Globus pallidus (tissue), 1 donor: ENCODE results near the gene CLDN24.

ENCODE experiments used
- DNase-seq: peaks from one replicate; pipeline ENCODE4 v3.0.0-alpha.2; 2015; ENCODE audit warnings: low spot score

Gene CLDN24

GRCh38 chr4:183321079-183321478, 1.1 kb downstream of the CLDN24 start:
- peak; percentile 10 for DNase-seq

DNA sequence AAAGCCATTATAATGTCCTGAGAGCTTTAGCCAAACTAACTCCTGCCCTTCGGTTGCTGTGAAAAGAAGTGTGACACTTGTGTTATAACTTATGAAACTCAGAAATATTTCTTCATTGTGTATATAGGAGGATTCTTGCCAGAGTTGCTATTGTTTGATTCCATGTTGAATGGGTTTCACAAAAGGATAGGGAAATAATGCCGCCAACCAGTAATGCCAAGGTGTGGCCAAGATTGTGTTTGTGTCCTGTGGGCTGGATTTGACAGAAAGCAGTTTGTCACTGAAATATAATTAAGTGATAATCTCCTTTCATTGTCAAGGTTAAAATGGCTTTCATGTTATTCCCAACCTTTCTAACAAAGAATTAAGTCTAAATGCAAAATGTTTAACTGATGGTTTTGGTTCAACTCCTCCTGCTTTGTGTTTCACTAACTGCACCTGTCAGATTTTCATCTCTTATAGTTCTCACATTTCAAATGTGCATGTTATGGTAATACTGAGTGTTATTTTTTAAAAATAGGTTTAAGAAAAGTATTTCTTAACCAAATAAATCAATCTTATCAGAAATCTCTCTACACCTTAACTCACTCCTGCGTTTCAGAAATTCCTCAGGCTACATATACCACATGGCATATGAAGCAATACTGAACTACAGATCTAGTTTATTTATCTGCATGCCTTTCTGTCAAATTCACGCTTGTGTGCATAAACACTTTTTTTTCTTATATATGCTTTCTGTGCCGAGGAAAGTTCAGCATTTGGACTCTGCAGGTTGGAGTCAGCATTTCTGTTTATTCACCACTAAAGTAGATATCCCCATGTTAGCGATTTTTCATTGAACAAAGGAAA, 1.8 kb downstream of the CLDN24 start, which contains the start of gene CLDN22:
TSS of gene CLDN22 (minus strand) at position 66 of the 849 bp plus-strand sequence. CDS start at position 8, 58 bp downstream.
- no peak for DNase-seq

DNA sequence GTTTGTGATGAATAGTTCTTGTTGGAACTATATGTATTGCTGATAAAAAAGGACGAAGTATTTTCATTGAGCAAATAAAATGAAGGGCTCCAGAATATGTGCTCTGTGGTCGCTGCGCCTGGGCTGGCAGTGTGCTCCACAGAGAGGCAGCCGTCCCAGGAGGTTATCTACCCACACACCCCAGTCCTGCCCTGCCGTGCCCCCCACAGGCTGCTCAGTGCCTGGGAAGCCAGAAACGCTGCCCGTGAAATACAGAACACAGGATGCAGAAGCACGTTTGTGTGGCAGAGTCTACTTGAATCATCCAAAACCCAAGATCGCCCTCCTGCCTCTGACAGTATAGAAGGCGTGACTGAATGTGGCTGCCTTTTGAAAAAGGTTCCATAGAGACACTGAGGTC, 3.6 kb downstream of the CLDN24 start:
- DNase-seq, result no peak

GRCh38 chr4:183314806-183315205, 7.4 kb downstream of the CLDN24 start:
- no peak for DNase-seq

GRCh38 chr4:183314336-183314735, 7.9 kb downstream of the CLDN24 start:
- no peak for DNase-seq

- DNase-seq, result no peak
Observed at GRCh38 chr4:183312841-183313240, 9.4 kb downstream of the CLDN24 start.

DNA sequence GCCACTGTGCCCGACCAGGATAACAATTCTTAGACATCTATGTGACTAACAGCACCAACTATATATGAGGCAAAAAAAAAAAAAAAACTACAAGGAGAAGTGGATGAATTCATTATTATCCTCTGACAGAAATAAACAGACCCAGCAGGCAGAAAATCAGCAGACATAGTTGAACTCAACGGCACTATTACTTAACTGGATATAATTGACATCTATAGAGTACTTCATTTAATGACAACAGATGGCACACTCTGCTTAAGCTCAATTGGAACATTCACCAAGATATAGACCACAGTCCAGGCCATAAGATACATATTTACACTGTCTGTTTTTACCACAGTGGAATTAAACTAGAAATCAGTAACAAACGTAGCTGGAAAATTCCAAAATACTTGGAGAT, 15.4 kb downstream of the CLDN24 start:
- no peak for DNase-seq

DNA sequence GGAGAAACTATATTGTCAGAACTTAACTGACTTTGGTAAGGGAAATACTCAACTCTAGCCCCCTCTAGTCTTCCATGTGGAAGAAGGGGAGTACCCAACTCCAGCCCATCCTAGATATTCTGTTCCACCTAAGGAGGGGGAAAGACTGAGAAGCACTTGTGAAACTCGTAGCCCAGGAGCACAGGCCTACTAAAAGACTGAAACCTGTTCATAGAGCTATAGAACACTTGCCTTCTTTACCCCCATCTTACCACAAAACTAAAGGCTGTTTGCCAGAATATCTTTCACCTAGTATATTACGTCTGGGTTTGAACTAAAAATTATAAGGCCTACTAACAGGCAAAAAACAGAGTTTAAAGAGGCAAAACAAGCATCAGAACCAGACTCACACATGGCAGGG, 17.7 kb downstream of the CLDN24 start:
- no peak for DNase-seq

- DNase-seq, result no peak
Observed at GRCh38 chr4:183304067-183304466, 18.2 kb downstream of the CLDN24 start.

- DNase-seq, result no peak
Observed at GRCh38 chr4:183303301-183303700, 18.9 kb downstream of the CLDN24 start.

- DNase-seq, result no peak
Observed at GRCh38 chr4:183300655-183301054, 21.6 kb downstream of the CLDN24 start.

- DNase-seq, result no peak
Observed at GRCh38 chr4:183300070-183300469, 22.2 kb downstream of the CLDN24 start.

DNA sequence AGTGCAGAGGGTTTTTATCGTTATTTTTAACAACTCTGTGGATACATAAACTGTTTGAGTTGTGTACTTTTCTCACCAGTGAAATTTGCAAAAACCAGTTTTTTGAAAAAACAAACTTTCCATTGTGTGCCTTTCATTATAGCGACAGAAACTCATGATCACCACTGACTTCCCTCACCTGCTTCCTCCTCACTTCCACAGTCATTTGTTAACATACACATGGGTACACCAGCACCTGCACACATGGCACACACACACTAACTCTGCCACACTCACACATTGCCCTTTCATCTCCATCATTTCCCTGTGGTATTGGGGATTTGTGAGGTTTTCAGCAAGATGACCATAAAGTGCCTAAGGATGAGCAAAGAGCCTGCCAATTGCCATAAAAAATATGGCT, 22.8 kb downstream of the CLDN24 start:
- DNase-seq, result no peak

GRCh38 chr4:183297675-183298074, 24.6 kb downstream of the CLDN24 start:
- no peak for DNase-seq

GRCh38 chr4:183295711-183296110, 26.5 kb downstream of the CLDN24 start:
- DNase-seq, result no peak

DNA sequence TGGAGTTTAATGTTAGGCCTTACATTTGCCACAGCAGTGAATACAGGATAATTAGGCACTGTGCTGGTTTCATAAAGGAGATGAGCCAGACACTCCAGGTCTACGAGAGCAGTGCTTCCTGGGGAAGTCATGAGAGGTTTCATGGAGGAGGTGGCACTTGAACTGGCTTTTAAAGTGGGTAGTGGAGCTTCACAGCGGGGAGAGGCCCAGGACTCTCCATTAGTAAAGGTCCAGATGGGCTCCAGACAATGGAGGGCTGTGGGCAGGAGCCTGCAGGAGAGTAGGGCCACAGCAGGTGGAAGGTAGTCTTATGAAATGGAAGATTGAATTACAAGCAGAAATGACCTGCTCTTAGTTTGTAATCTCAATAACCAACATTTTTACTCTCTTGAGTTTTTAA, 31.2 kb downstream of the CLDN24 start:
- DNase-seq, result no peak

DNA sequence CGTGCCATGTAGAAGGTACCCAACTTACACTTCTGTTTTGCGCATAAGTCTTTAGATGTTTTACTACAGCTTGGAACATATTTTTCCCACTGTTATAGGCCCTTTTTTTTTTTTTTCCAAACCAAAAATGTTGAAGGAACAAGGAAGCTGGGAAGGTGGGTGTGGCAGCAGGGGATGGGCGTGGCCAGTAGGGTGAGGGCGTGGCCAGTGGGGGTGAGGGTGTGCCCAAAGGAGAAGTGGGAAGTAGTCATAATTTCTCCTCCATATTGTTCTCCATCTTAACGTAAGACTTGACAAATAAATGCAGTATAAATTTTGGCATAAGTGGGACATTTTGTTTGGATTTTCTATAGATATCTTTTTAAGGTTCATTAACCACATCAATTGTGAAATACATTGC, 32.5 kb downstream of the CLDN24 start:
- no peak for DNase-seq

DNA sequence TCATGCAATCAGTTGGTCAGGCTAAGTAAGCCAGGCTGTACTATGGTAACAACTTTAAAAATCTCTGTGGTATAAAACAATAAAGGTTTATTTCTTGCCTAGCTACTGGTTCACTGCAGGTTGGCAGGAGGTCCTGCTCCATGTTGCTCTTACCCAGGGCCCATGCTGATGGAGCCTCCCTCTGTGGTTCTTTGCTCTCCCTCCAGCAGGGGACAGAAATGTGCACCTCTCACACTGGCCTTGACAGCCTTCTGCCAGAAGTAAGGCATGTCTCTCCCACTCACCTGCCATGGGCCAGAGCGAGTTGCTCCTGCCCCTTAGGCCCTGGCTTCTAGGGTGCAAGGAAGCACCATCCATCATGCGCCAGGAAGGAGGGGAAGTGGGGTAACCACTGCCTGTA, 33.3 kb downstream of the CLDN24 start:
- no peak for DNase-seq

DNA sequence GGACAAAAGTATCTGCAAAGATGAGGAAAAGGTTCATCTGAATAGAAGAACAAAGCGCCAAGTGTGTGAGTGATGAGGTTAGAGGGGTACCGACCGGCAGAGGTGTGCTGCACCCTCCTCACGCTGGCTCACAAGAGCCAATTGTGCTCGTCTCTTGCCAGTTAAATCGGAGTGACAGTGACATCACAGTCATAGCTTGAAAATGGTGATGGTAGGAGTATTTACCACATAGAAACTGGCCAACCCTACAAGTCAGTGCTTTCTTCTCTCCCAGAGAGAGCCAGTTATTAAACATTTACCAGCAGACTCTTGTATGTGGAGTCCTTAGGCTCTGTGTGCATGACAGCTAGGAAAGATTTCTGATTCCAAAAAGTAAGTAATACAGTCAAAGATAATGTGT, 34.5 kb downstream of the CLDN24 start:
- DNase-seq, result no peak

DNA sequence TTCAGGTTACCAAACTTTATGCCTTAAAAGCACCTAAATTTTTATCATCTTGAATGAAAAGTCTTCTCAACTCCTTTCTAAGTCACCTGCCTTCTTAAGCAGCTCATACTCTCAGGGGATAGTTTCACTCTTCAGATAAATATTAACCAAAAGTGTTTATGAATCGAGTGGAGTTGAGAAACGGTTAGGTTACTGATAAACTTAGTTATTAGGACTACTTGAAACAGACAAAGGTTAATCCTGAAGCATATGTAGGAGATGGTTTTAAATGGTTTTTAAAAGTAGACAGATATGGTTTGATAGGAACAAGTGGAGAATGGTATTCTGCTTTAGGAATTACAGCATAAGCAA, 34.9 kb downstream of the CLDN24 start:
- no peak for DNase-seq

GRCh38 chr4:183286590-183287308, 35.5 kb downstream of the CLDN24 start:
- DNase-seq, result no peak

DNA sequence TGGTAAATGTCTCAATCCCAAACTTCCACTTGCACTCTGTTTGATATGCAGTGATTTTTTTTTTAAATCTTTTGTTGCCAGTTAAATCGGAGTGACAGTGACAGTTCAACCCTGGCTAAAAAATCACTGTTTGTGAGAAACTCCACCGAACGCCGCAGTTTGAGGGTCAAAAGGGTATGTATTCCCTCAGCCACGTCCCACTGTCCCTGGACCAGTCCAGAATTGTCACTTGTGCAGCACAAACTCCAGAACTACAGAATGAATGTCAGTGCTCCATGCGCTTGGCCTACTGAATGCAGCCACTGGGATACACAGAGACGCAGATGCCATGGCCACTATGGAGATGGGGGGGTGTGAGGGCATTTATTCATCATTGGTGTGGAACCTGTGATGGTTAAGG, 36.3 kb downstream of the CLDN24 start:
- DNase-seq, result no peak

DNA sequence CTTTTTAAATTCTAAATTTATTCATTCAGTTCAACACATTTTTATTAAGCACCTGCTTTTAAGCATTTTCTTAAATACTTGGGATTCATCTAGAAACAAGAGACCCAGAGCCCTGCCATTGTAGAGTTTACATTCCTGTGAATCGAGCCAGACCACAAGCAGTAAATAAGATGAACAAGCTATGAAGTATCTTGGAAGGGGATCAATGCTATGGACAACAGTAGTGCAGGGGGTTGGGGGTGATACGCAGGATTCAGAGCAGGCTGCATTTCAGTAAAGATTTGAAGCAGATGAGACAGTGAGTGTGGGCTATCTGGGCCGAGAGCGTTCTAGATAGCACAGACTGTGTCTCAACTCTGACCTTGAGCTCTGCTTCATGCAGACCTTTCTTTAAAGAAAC, 37.3 kb downstream of the CLDN24 start:
- DNase-seq, result no peak
